B cell (primary cell): ENCODE data around the gene KLHL20. TPM values are rescaled to one million over a fixed set of nuclear protein-coding genes. Genes with fewer than 3 reads are reported as not detected.
"Not testable (repeated sequence)": the region's sequence is repeated elsewhere in the genome, so short reads cannot be mapped to it uniquely, and the experiment has no call there.

ENCODE experiments used
- ATAC-seq: fragments of 200-7000 bp; cut with Tn5 transposase; one replicate; pipeline ENCODE4 v1.10.0; 2021; ENCODE audit warnings: low read depth, mild to moderate bottlenecking, moderate number of reproducible peaks, moderate library complexity
- CTCF ChIA-PET: fragments of 350-600 bp; sonication (Branson Sonifier 250); formaldehyde crosslinking; loops from one replicate; lab custom pipeline; 2021; ENCODE audit warnings: antibody characterized with exemption, inconsistent platforms; lab: Charles Lee
- POLR2A ChIA-PET: fragments of 350-600 bp; sonication (Branson Sonifier 250); formaldehyde crosslinking; loops from one replicate; lab custom pipeline; 2021; ENCODE audit warnings: antibody characterized with exemption; lab: Charles Lee
- DNase-seq: peaks from one replicate; pipeline ENCODE4 v3.0.0; 2013
- H2AFZ ChIP-seq: 2 replicates; pipeline ENCODE4 v1.6.1; 2012; ENCODE audit warnings: mild to moderate bottlenecking, low read depth, low read length; ENCODE audit not compliant: insufficient read depth, poor library complexity, severe bottlenecking
- H3K27ac ChIP-seq, 2 donors: 1 replicate in 1 of 2; 2 replicates in 1 of 2; pipeline ENCODE4 v1.5.1; 2012 to 2013; ENCODE audit warnings: low read length in 2 of 2, mild to moderate bottlenecking in 2 of 2, moderate library complexity in 1 of 2
- H3K27me3 ChIP-seq, 4 experiments: fragments of 200-600 bp in 1 of 4; sonication (generic) in 1 of 4; replicated peaks in 1 of 4; 1 replicate in 2 of 4; 2 replicates in 2 of 4; pipeline versions ENCODE4 v1.6.1 to v1.7.0; 2013 to 2016; ENCODE audit warnings: low read length in 3 of 4, mild to moderate bottlenecking in 2 of 4, mixed read lengths in 1 of 4, moderate library complexity in 1 of 4; ENCODE audit not compliant: insufficient read depth in 4 of 4, control insufficient read depth in 3 of 4; ENCODE audit errors: control extremely low read depth in 1 of 4
- H3K36me3 ChIP-seq, 2 experiments: replicated peaks in 1 of 2; 1 replicate in 1 of 2; 2 replicates in 1 of 2; pipeline versions ENCODE4 v1.6.1 to v1.7.1; 2013; ENCODE audit warnings: low read length in 1 of 2; ENCODE audit not compliant: insufficient read depth in 2 of 2, control insufficient read depth in 1 of 2; ENCODE audit errors: control extremely low read depth in 1 of 2, extremely low read depth in 1 of 2
- H3K4me1 ChIP-seq, 2 donors: fragments of 200-600 bp in 1 of 2; sonication (generic) in 1 of 2; 1 replicate in 1 of 2; 2 replicates in 1 of 2; pipeline versions ENCODE4 v1.5.1 to v1.6.1; 2013 to 2017; ENCODE audit warnings: low read length in 2 of 2; ENCODE audit not compliant: control insufficient read depth in 2 of 2, insufficient read depth in 2 of 2
- H3K4me2 ChIP-seq: replicated peaks from 2 replicates; pipeline ENCODE3; 2012; ENCODE audit warnings: mild to moderate bottlenecking, low read depth, low read length; ENCODE audit not compliant: poor library complexity, severe bottlenecking
- H3K4me3 ChIP-seq, 5 experiments: fragments of 200-600 bp in 1 of 5; sonication (generic) in 1 of 5; 1 replicate in 3 of 5; 2 replicates in 2 of 5; pipeline versions ENCODE4 v1.5.1 to v1.7.0; 2011 to 2016; ENCODE audit warnings: low read length in 4 of 5, mild to moderate bottlenecking in 4 of 5, low read depth in 2 of 5, control low read depth in 1 of 5, moderate library complexity in 1 of 5; ENCODE audit not compliant: insufficient read depth in 1 of 5; ENCODE audit errors: control extremely low read depth in 1 of 5, extremely low read depth in 1 of 5
- H3K79me2 ChIP-seq: fragments of 200-600 bp; sonication (generic); one replicate; pipeline ENCODE4 v1.6.0; 2016; ENCODE audit warnings: low read length; ENCODE audit not compliant: control insufficient read depth, insufficient read depth
- H3K9ac ChIP-seq: fragments of 200-600 bp; sonication (generic); 2 replicates; pipeline ENCODE4 v1.6.1; 2017; ENCODE audit warnings: mild to moderate bottlenecking, low read length, moderate library complexity
- H3K9me3 ChIP-seq, 3 donors: one replicate each; pipeline versions ENCODE4 v1.6.1 to v1.7.1; 2013; ENCODE audit warnings: low read length in 2 of 3; ENCODE audit not compliant: control insufficient read depth in 2 of 3, insufficient read depth in 1 of 3; ENCODE audit errors: control extremely low read depth in 1 of 3
- H4K20me1 ChIP-seq: 2 replicates; pipeline ENCODE4 v1.6.0; 2012; ENCODE audit warnings: mild to moderate bottlenecking, low read length; ENCODE audit not compliant: insufficient read depth, control insufficient read depth, poor library complexity, severe bottlenecking
- H3K27ac Mint-ChIP-seq: one replicate; pipeline ENCODE4 v1.8.0; 2021; ENCODE audit warnings: mixed read lengths
- H3K27me3 Mint-ChIP-seq: one replicate; pipeline ENCODE4 v1.8.0; 2021; ENCODE audit warnings: mixed read lengths
- H3K4me1 Mint-ChIP-seq: one replicate; pipeline ENCODE4 v1.8.0; 2021; ENCODE audit warnings: mixed read lengths
- H3K4me3 Mint-ChIP-seq: one replicate; pipeline ENCODE4 v1.8.0; 2021; ENCODE audit warnings: mixed read lengths
- H3K9me3 Mint-ChIP-seq: one replicate; pipeline ENCODE4 v1.8.0; 2022; ENCODE audit warnings: mixed read lengths; ENCODE audit not compliant: insufficient read depth
- CTCF ChIP-seq: fragments of 200-600 bp; IDR thresholded peaks from one replicate; pipeline ENCODE4 v1.8.0; 2022; ENCODE audit warnings: antibody characterized with exemption, mild to moderate bottlenecking
- EZH2 ChIP-seq: IDR thresholded peaks from 2 replicates; pipeline ENCODE4 v1.6.1; 2012; ENCODE audit warnings: borderline replicate concordance, low read depth, mild to moderate bottlenecking, moderate library complexity, low read length; ENCODE audit not compliant: insufficient read depth, poor library complexity, severe bottlenecking
- WGBS: methylation state at CpG from one replicate; pipeline ENCODE4 v1.1.5; 2013; ENCODE audit warnings: missing lambda C conversion rate; ENCODE audit not compliant: insufficient coverage; 5-methylcytosine and 5-hydroxymethylcytosine counted together
- intact Hi-C: fragments of 100-400 bp; cut with micrococcal nuclease; formaldehyde crosslinking; loops from one replicate; pipeline ENCODE4 v1.10.0; 2022
- polyA plus RNA-seq: library from polyadenylated mRNA; depleted of rRNA; stranded (reverse); fragments of >200 nt; gene quantifications from 2 replicates; pipeline ENCODE4 v1.2.3, GENCODE V29; 2012
- total RNA-seq, 2 donors: library from RNA; stranded (reverse); fragments of 120-200 nt in 1 of 2; gene quantifications; 1 replicate in 1 of 2; 2 replicates in 1 of 2; pipeline versions ENCODE4 v1.2.3 to v1.2.4, GENCODE V29; 2013 to 2022

KLHL20 gene
- total and polyA plus RNA-seq, 2 donors (not counting 1 experiment from before 2014, with no cell fraction given), result 8.9 to 32.2 TPM

- Mint-ChIP-seq H3K27ac (no peak overlapping the region), H3K9me3 (peaks cover 9% of the 10 kb centered on the region), H3K27me3 (no peaks in the 10 kb centered on the region), H3K4me3 (no peak overlapping the region), H3K4me1 (no peaks in the 10 kb centered on the region)
- H3K27ac ChIP-seq, result no peak overlapping the region
- no peak overlapping the region for H3K4me2 ChIP-seq
- WGBS, result no CpG with 5 or more reads among the region's 2 CpGs
- H3K27me3 ChIP-seq, result no peaks in the 10 kb centered on the region
- ATAC-seq, result no peak
- no peak overlapping the region for H3K9ac ChIP-seq
- H4K20me1 ChIP-seq, result no peaks in the 10 kb centered on the region
- intact Hi-C loops, result loop anchor here (5.0 kb wide), 1 partner anchor 1781 kb away; no protein-coding TSS in a partner anchor
- peaks cover 0 to 2% (median 0%) of the 10 kb centered on the region in 3 donors for H3K9me3 ChIP-seq
- peaks cover 9 to 15% of the 10 kb centered on the region in 2 experiments for H3K36me3 ChIP-seq
- H3K4me1 ChIP-seq, result no peaks in the 10 kb centered on the region
- TF ChIP-seq EZH2 (no peak), CTCF (no peak)
- H2AFZ ChIP-seq, result no peak overlapping the region
- ChIA-PET POLR2A (no interaction called here), CTCF (no interaction called here)
- no peak overlapping the region for H3K4me3 ChIP-seq
- H3K79me2 ChIP-seq, result no peaks in the 10 kb centered on the region
- DNase-seq, result no peak
Observed at GRCh38 chr1:173768206-173768605, 53.4 kb downstream of the KLHL20 start.

- intact Hi-C loops, result loop anchor here (5.0 kb wide), 1 partner anchor 1782 kb away; no protein-coding TSS in a partner anchor
- Histone ChIP-seq H3K36me3 (peaks cover 9 to 15% of the 10 kb centered on the region in 2 experiments), H3K79me2 (no peaks in the 10 kb centered on the region), H2AFZ (no peak overlapping the region), H4K20me1 (no peaks in the 10 kb centered on the region), H3K9ac (no peak overlapping the region), H3K4me1 (no peaks in the 10 kb centered on the region), H3K9me3 (peaks cover 0 to 1% (median 0%) of the 10 kb centered on the region in 3 donors), H3K4me2 (no peak overlapping the region), H3K27me3 (no peaks in the 10 kb centered on the region), H3K4me3 (no peak overlapping the region), H3K27ac (no peak overlapping the region)
- no peak for TF ChIP-seq CTCF
- no peak for TF ChIP-seq EZH2
- no peak overlapping the region for H3K4me3 Mint-ChIP-seq
- H3K4me1 Mint-ChIP-seq, result no peaks in the 10 kb centered on the region
- POLR2A ChIA-PET, result no interaction called here
- no peak for DNase-seq
- H3K9me3 Mint-ChIP-seq, result peaks cover 8% of the 10 kb centered on the region
- H3K27ac Mint-ChIP-seq, result no peak overlapping the region
- CTCF ChIA-PET, result no interaction called here
- WGBS, result no CpG with 5 or more reads among the region's 3 CpGs
- no peaks in the 10 kb centered on the region for H3K27me3 Mint-ChIP-seq
- no peak for ATAC-seq
Observed at GRCh38 chr1:173768827-173769226, 54.0 kb downstream of the KLHL20 start.

- H3K27me3 ChIP-seq, H3K4me1 ChIP-seq, H3K9ac ChIP-seq, H4K20me1 ChIP-seq, H3K4me1 Mint-ChIP-seq, DNase-seq, ATAC-seq, H3K4me3 Mint-ChIP-seq, H2AFZ ChIP-seq, POLR2A ChIA-PET, H3K27ac Mint-ChIP-seq, H3K79me2 ChIP-seq, H3K27ac ChIP-seq, H3K27me3 Mint-ChIP-seq, intact Hi-C loops, H3K9me3 ChIP-seq, H3K4me3 ChIP-seq, H3K9me3 Mint-ChIP-seq, H3K4me2 ChIP-seq: not testable (repeated sequence)
- CTCF ChIA-PET, result interaction anchor here (0.7 kb wide), 1 partner anchor 34 kb away, joined by 3 read pairs; no protein-coding TSS in a partner anchor
- H3K36me3 ChIP-seq, result peaks cover 17 to 20% of the 10 kb centered on the region in 2 experiments
- 89% methylated on average over 5 of the region's 9 CpGs for WGBS
Observed at GRCh38 chr1:173770330-173770729, 55.5 kb downstream of the KLHL20 start.
